Pancreas (tissue), 10 donors: Measurements from ENCODE around the gene UCK2. TPM values are rescaled to one million over a fixed set of nuclear protein-coding genes. Genes with fewer than 3 reads are reported as not detected.

Source experiments
- ATAC-seq, 4 donors: fragments of 200-7000 bp; cut with Tn5 transposase; one replicate each; pipeline versions ENCODE4 v1.8.0 to v1.9.1; 2020; ENCODE audit warnings: mild to moderate bottlenecking in 4 of 4, moderate library complexity in 4 of 4
- DNase-seq, 6 donors: peaks; one replicate each; pipeline ENCODE4 v3.0.0-alpha.2; 2020
- FAIRE-seq: peaks from 2 replicates; lab custom pipeline; 2012; peaks lifted over from hg19 to GRCh38; lab: Jason Lieb, UNC
- H3K27ac ChIP-seq, 4 donors: fragments of 200-600 bp; sonication (generic); 1 replicate in 3 of 4; 2 replicates in 1 of 4; pipeline versions ENCODE4 v1.5.0 to v1.8.0; 2020
- H3K27me3 ChIP-seq, 4 donors: fragments of 200-600 bp; one replicate each; pipeline ENCODE4 v1.8.0; 2021
- H3K36me3 ChIP-seq, 3 donors: fragments of 200-600 bp; sonication (generic) in 1 of 3; one replicate each; pipeline versions ENCODE4 v1.5.0 to v1.8.0; 2020 to 2021
- H3K4me1 ChIP-seq, 3 donors: fragments of 200-600 bp; one replicate each; pipeline ENCODE4 v1.8.0; 2021
- H3K4me3 ChIP-seq, 4 donors: fragments of 200-600 bp; sonication (generic) in 2 of 4; one replicate each; pipeline versions ENCODE4 v1.5.0 to v1.8.0; 2020 to 2021
- H3K9me3 ChIP-seq, 4 donors: fragments of 200-600 bp; one replicate each; pipeline ENCODE4 v1.8.0; 2021
- CTCF ChIP-seq, 4 donors: fragments of 200-600 bp; sonication (generic) in 3 of 4; IDR thresholded peaks; one replicate each; pipeline versions ENCODE4 v1.5.0 to v1.8.0; 2021; ENCODE audit warnings: antibody characterized with exemption in 4 of 4
- WGBS, 2 donors: extraction: QIAGEN DNeasy Blood & Tissue Kit; methylation state at CpG; one replicate each; pipeline ENCODE4 v1.1.7; 2013; 5-methylcytosine and 5-hydroxymethylcytosine counted together
- intact Hi-C, 3 donors: fragments of 100-400 bp; cut with DNase I; formaldehyde crosslinking; loops; one replicate each; pipeline versions ENCODE4 v1.11.1 to v1.14.2; 2022
- polyA plus RNA-seq, 2 donors: library from polyadenylated mRNA; stranded (reverse); fragments of 200-250 nt; gene quantifications; one replicate each; pipeline ENCODE4 v1.2.3, GENCODE V29; 2013
- total RNA-seq, 6 donors: library from RNA; stranded (reverse); fragmentation: NEBNext Ultra II Directional in 4 of 6; extraction: Animal tissue kit (Norgen Biotek cat#: 25700) in 4 of 6; gene quantifications; one replicate each; pipeline versions ENCODE4 v1.2.1 to v1.2.4, GENCODE V29; 2021 to 2023
- donor health status: healthy with polysubstance abuse.
- donor health status: DM: no; HTN: no; CAD: no; lungs with moderate emphysema.
- donor health status: DM: no; HTN: no; CAD: no.
- donor health status: control.
- donor health status: control.
- donor health status: Bipolar disorder and iron deficiency.
- donor health status: DM: yes; HTN: yes; CAD: no.
- donor health status: DM: no; HTN: no; CAD: no.
- donor health status: DM: no; HTN: no; CAD: no.
- donor health status: DM: yes; HTN: yes; CAD: no.

Gene UCK2
- total and polyA plus RNA-seq, 8 donors = 10.6 to 25.5 (median 15.5) TPM

GRCh38 chr1:165816826-165817497, 10.5 kb upstream of the UCK2 start:
- H3K4me1 ChIP-seq = no peaks in the 10 kb centered on the region
- ATAC-seq (no peak), DNase-seq (no peak), FAIRE-seq (no peak)
- intact Hi-C loops = no loop called here
- H3K9me3 ChIP-seq = no peaks in the 10 kb centered on the region
- 89 to 90% methylated on average over 13 of the region's 13 CpGs for WGBS, 2 donors
- H3K36me3 ChIP-seq = no peaks in the 10 kb centered on the region
- no peak overlapping the region for H3K4me3 ChIP-seq
- TF ChIP-seq CTCF (IDR thresholded peaks at IDR 0.05) = no peak
- no peaks in the 10 kb centered on the region for H3K27me3 ChIP-seq
- H3K27ac ChIP-seq = no peak overlapping the region

- no peaks in the 10 kb centered on the region for H3K27me3 ChIP-seq
- no peak for DNase-seq
- no peak for TF ChIP-seq CTCF (IDR thresholded peaks at IDR 0.05)
- no peaks in the 10 kb centered on the region for H3K9me3 ChIP-seq
- H3K4me1 ChIP-seq = peaks cover 0 to 3% (median 0%) of the 10 kb centered on the region in 3 donors
- H3K36me3 ChIP-seq = no peaks in the 10 kb centered on the region
- 64 to 76% methylated on average over 4 of the region's 4 CpGs for WGBS, 2 donors
- no peak overlapping the region for H3K4me3 ChIP-seq
- FAIRE-seq = no peak
- no peak for ATAC-seq
- intact Hi-C loops = no loop called here
- no peak overlapping the region for H3K27ac ChIP-seq
These were observed 3.7 kb upstream of the UCK2 start for GRCh38 chr1:165823552-165824268.

DNA sequence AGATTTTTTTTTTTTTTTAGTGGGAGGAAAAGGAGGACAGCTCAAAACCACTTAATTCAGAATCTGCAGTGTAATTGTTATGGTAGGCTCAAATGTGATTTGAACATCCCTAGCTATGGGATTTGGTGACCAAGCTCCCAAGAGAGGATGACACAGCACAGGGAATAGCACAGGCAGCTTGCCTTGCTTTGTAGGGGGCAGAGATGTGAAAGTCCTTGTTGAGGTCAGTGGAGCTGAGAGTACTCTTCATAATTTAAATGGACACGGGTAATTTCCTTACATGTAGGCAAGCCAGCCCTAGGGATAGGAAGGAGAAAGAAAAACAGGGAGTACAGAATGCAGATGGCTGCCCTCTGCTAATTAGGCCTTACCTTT, 3.2 kb upstream of the UCK2 start:
- H3K27me3 ChIP-seq = no peaks in the 10 kb centered on the region
- no peaks in the 10 kb centered on the region for H3K36me3 ChIP-seq
- 66 to 77% methylated on average over 1 of the region's 1 CpG for WGBS, 2 donors
- ATAC-seq (no peak), DNase-seq (no peak), FAIRE-seq (no peak)
- peaks cover 0 to 6% (median 0%) of the 10 kb centered on the region in 3 donors for H3K4me1 ChIP-seq
- H3K9me3 ChIP-seq = no peaks in the 10 kb centered on the region
- intact Hi-C loops = no loop called here
- no peak overlapping the region for H3K27ac ChIP-seq
- no peak for TF ChIP-seq CTCF (IDR thresholded peaks at IDR 0.05)
- no peak overlapping the region for H3K4me3 ChIP-seq

- ATAC-seq = no peak
- TF ChIP-seq CTCF (IDR thresholded peaks at IDR 0.05) = no peak
- Histone ChIP-seq H3K36me3 (no peaks in the 10 kb centered on the region), H3K27me3 (no peaks in the 10 kb centered on the region), H3K27ac (peak overlapping the region; percentile 88 to 93 (median 91)), H3K4me1 (peaks cover 4 to 14% (median 5%) of the 10 kb centered on the region in 3 donors), H3K9me3 (no peaks in the 10 kb centered on the region), H3K4me3 (peak overlapping the region; percentile 77 to 96 (median 93))
- DNase-seq = no peak
- FAIRE-seq = no peak
- intact Hi-C loops = no loop called here
- WGBS, 2 donors = 15% methylated on average over 10 of the region's 10 CpGs
These were observed 698 bp upstream of the UCK2 start for GRCh38 chr1:165826565-165827267.
